Endothelial cell of umbilical vein (primary cell): ENCODE data around the gene MED7. TPM values are rescaled to one million over a fixed set of nuclear protein-coding genes. Genes with fewer than 3 reads are reported as not detected.

Experiments
- BruUV-seq: library from RNA; stranded (reverse); fragments of 400-500 nt; replicated peaks from 2 replicates; lab custom pipeline; 2021; lab: Mats Ljungman, UMichigan
- CTCF ChIA-PET: fragments of 300-600, 350-600 bp; sonication (Branson Sonifier 250); formaldehyde crosslinking; loops from one replicate; lab custom pipeline; 2021; ENCODE audit warnings: antibody characterized with exemption, inconsistent platforms; lab: Charles Lee
- POLR2A ChIA-PET: fragments of 300-600, 350-600 bp; sonication (Branson Sonifier 250); formaldehyde crosslinking; loops from one replicate; lab custom pipeline; 2021; ENCODE audit warnings: antibody characterized with exemption, inconsistent platforms; lab: Charles Lee
- DNase-seq: peaks from one replicate; pipeline ENCODE4 v3.0.0-alpha.2; 2011; ENCODE audit warnings: low read depth, low spot score
- FAIRE-seq: peaks from 2 replicates; lab custom pipeline; 2011; peaks lifted over from hg19 to GRCh38; lab: Jason Lieb, UNC
- H2AFZ ChIP-seq: 2 replicates; pipeline ENCODE4 v1.6.0; 2012; ENCODE audit warnings: low read depth, low read length, control low read depth, inconsistent platforms
- H3K27ac ChIP-seq: 2 replicates; pipeline ENCODE4 v1.5.1; 2011; ENCODE audit warnings: low read depth, mild to moderate bottlenecking, control low read depth, low read length, moderate library complexity; ENCODE audit not compliant: insufficient read depth
- H3K27me3 ChIP-seq, 2 experiments: 2 replicates each; pipeline versions ENCODE4 v1.6.0 to v1.6.1; 2011; ENCODE audit warnings: low read length in 2 of 2, mixed read lengths in 1 of 2; ENCODE audit not compliant: control insufficient read depth in 2 of 2, insufficient read depth in 2 of 2
- H3K36me3 ChIP-seq, 2 experiments: 2 replicates in 1 of 2; 3 replicates in 1 of 2; pipeline ENCODE4 v1.5.1; 2011; ENCODE audit warnings: low read length in 2 of 2, mild to moderate bottlenecking in 1 of 2, moderate library complexity in 1 of 2; ENCODE audit not compliant: control insufficient read depth in 2 of 2, insufficient read depth in 2 of 2; ENCODE audit errors: extremely low read depth in 1 of 2
- H3K4me1 ChIP-seq: 3 replicates; pipeline ENCODE4 v1.5.1; 2011; ENCODE audit warnings: mild to moderate bottlenecking, low read length; ENCODE audit not compliant: control insufficient read depth, insufficient read depth; ENCODE audit errors: extremely low read depth
- H3K4me2 ChIP-seq: 2 replicates; pipeline ENCODE4 v1.6.1; 2011; ENCODE audit warnings: low read length, control low read depth, mixed read lengths; ENCODE audit not compliant: insufficient read depth
- H3K4me3 ChIP-seq, 3 experiments: fragments of 200-600 bp in 1 of 3; sonication (generic), shearing (Covaris generic) in 1 of 3; replicated peaks in 1 of 3; 2 replicates each; pipeline ENCODE4 v1.5.1; 2011 to 2016; ENCODE audit warnings: control low read depth in 3 of 3, low read length in 3 of 3, mild to moderate bottlenecking in 2 of 3, inconsistent platforms in 1 of 3, low read depth in 1 of 3, moderate library complexity in 1 of 3; ENCODE audit not compliant: insufficient read depth in 1 of 3
- H3K79me2 ChIP-seq: 2 replicates; pipeline ENCODE4 v1.6.0; 2012; ENCODE audit warnings: low read length, inconsistent platforms; ENCODE audit not compliant: control insufficient read depth, insufficient read depth
- H3K9ac ChIP-seq: replicated peaks from 2 replicates; pipeline ENCODE3; 2011; ENCODE audit warnings: low read length, control low read depth; ENCODE audit not compliant: insufficient read depth; ENCODE audit errors: extremely low read depth
- H3K9me1 ChIP-seq: replicated peaks from 3 replicates; pipeline ENCODE4 v1.6.0; 2011; ENCODE audit warnings: mild to moderate bottlenecking, low read length; ENCODE audit not compliant: control insufficient read depth, insufficient read depth; ENCODE audit errors: extremely low read depth
- H3K9me3 ChIP-seq: replicated peaks from 2 replicates; pipeline ENCODE4 v1.5.1; 2012; ENCODE audit warnings: low read length, inconsistent platforms; ENCODE audit not compliant: control insufficient read depth, insufficient read depth
- H4K20me1 ChIP-seq: replicated peaks from 2 replicates; pipeline ENCODE3; 2011; ENCODE audit warnings: mild to moderate bottlenecking, low read length; ENCODE audit not compliant: control insufficient read depth, insufficient read depth; ENCODE audit errors: extremely low read depth
- CTCF ChIP-seq, 2 donors: IDR thresholded peaks; 1 replicate in 1 of 2; 2 replicates in 1 of 2; pipeline ENCODE4 v1.5.1; 2011; ENCODE audit warnings: low read length in 2 of 2, mild to moderate bottlenecking in 2 of 2, moderate library complexity in 2 of 2, control low read depth in 1 of 2, inconsistent platforms in 1 of 2, low read depth in 1 of 2; ENCODE audit not compliant: insufficient read depth in 1 of 2; ENCODE audit errors: extremely low read depth in 1 of 2
- EZH2 ChIP-seq: IDR thresholded peaks from 2 replicates; pipeline ENCODE4 v1.6.1; 2012; ENCODE audit warnings: borderline replicate concordance, low read depth, mild to moderate bottlenecking, moderate library complexity, low read length, inconsistent platforms; ENCODE audit not compliant: severe bottlenecking
- FOS ChIP-seq: IDR thresholded peaks from 2 replicates; pipeline ENCODE4 v1.6.1; 2011; ENCODE audit warnings: mild to moderate bottlenecking, low read length, moderate library complexity, borderline replicate concordance; ENCODE audit not compliant: insufficient read depth
- GATA2 ChIP-seq: IDR thresholded peaks from 2 replicates; pipeline ENCODE4 v1.7.0; 2011; ENCODE audit warnings: low read depth, mild to moderate bottlenecking, moderate library complexity, mixed read lengths, low read length; ENCODE audit not compliant: insufficient read length, insufficient read depth
- JUN ChIP-seq: IDR thresholded peaks from 2 replicates; pipeline ENCODE4 v1.6.1; 2011; ENCODE audit warnings: borderline replicate concordance, low read depth; ENCODE audit not compliant: insufficient read length, insufficient read depth
- MAX ChIP-seq: IDR thresholded peaks from 2 replicates; pipeline ENCODE4 v1.6.1; 2011; ENCODE audit not compliant: insufficient read depth, insufficient read length
- MYC ChIP-seq: IDR thresholded peaks from one replicate; pipeline ENCODE4 v1.6.1; 2011; ENCODE audit warnings: mild to moderate bottlenecking, low read depth, low read length
- POLR2A ChIP-seq: IDR thresholded peaks from 2 replicates; pipeline ENCODE4 v1.6.1; 2012; ENCODE audit warnings: low read depth, mild to moderate bottlenecking, control low read depth, low read length
- POLR2AphosphoS5 ChIP-seq: IDR thresholded peaks from 2 replicates; pipeline ENCODE4 v1.6.1; 2012; ENCODE audit warnings: low read depth, mild to moderate bottlenecking, control low read depth, low read length, moderate library complexity; ENCODE audit not compliant: insufficient read depth
- dilution Hi-C: fragments of 300-500 bp; cut with MboI; formaldehyde crosslinking; loops from one replicate; pipeline ENCODE4 v1.15.0; 2019; ENCODE audit warnings: low sequenced_read_pairs; ENCODE audit not compliant: extremely low pct_ligation_motif_present
- intact Hi-C: fragments of 100-400 bp; cut with micrococcal nuclease; formaldehyde crosslinking; loops from one replicate; pipeline ENCODE4 v1.10.0; 2022
- polyA plus RNA-seq, 4 experiments: library from polyadenylated mRNA; depleted of rRNA in 3 of 4; stranded (reverse) in 3 of 4; unstranded in 1 of 4; fragments of >200 nt; gene quantifications; 2 replicates each; pipeline versions ENCODE4 v1.2.1 to v1.2.3, GENCODE V29; 2011 to 2012; ENCODE audit warnings: missing spikeins in 1 of 4
- total RNA-seq: library from RNA; stranded (reverse); gene quantifications from 2 replicates; pipeline ENCODE4 v1.2.3, GENCODE V29; 2021

MED7 gene
- total and polyA plus RNA-seq, 2 donors (not counting 3 experiments of a cell fraction or from before 2014, with no cell fraction given) = 4.3 to 9.2 TPM

GRCh38 chr5:157132281-157132612 lies 10.4 kb downstream of the MED7 start:
- no peak overlapping the region for H3K27ac ChIP-seq
- POLR2A ChIA-PET = interaction anchor here (0.7 to 1.5 kb wide), 2 partner anchors 11 to 1379 kb away, joined by 3 read pairs; partner anchors contain the start of gene MED7
- DNase-seq (no peak), FAIRE-seq (no peak)
- H3K4me1 ChIP-seq = no peaks in the 10 kb centered on the region
- no peaks in the 10 kb centered on the region for H3K27me3 ChIP-seq
- no TSS peak for BruUV-seq
- dilution Hi-C loops = no loop called here
- no peaks in the 10 kb centered on the region for H3K36me3 ChIP-seq
- H3K9ac ChIP-seq = no peak overlapping the region
- CTCF ChIA-PET = interaction anchor here (1.1 to 3.2 kb wide), 5 partner anchors 10 to 1993 kb away, joined by 3 to 44 read pairs (median 13); partner anchors contain the start of gene MED7
- H3K4me2 ChIP-seq = no peak overlapping the region
- no peaks in the 10 kb centered on the region for H3K9me1 ChIP-seq
- H3K4me3 ChIP-seq = no peak overlapping the region
- H3K79me2 ChIP-seq = no peaks in the 10 kb centered on the region
- H3K9me3 ChIP-seq = no peaks in the 10 kb centered on the region
- no peak for TF ChIP-seq FOS
- no peak for TF ChIP-seq EZH2
- TF ChIP-seq GATA2 = no peak
- no peak for TF ChIP-seq POLR2AphosphoS5
- no peak for TF ChIP-seq MAX
- no peak for TF ChIP-seq CTCF (IDR thresholded peaks at IDR 0.05; ENCODE audit: extremely low read depth in 1 of 2, insufficient read depth in 1 of 2, low read depth in 1 of 2, low read length in 2 of 2)
- TF ChIP-seq POLR2A = no peak
- TF ChIP-seq JUN = no peak
- no peak for TF ChIP-seq MYC
- intact Hi-C loops = no loop called here
- H2AFZ ChIP-seq = no peak overlapping the region
- H4K20me1 ChIP-seq = no peaks in the 10 kb centered on the region
